ENCODE data around the gene EDEM3.

EDEM3 gene

DNA sequence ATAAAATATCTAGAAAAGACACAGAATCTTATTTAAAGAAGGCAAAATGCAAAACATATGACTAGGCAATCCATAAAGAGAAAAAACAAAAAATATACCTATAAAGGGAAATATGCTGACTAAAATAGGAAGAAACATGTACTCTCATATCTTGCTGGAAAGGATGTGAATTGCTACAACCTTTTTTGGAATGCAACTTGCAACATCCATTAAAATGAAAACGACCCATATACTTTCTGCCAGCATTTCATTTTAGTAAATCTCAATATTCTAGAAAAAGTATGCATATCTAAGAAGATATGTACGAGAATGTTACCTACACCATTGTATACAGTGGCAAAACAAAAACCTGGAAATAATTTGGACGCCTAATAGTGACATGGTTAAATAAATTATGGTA, 56.6 kb downstream of the EDEM3 start:
- no CpG with 5 or more reads among the region's 3 CpGs for WGBS (ENCODE audit: extremely low coverage, insufficient coverage, insufficient read length)

DNA sequence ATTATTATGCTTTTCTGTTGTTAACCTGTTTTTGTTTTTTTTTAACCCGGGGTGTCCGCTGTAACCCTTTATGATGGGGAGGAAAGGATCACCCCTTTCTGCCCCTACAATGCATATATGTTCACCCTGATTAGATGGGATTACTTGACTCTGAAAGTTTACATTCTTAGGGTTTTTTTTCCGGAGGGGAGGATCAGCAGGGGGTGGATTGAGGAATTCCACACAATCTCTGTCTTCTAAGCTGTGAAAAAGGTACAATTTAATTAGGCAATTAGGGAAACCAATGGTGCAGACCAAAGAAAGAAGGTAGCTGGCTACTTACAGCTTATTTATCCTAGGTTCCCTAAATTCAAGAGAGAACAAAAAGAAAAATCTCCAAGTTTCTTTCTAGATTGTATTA, 58.3 kb downstream of the EDEM3 start:
- no peak overlapping the region for H2BK120ac ChIP-seq (ENCODE audit: insufficient read depth, low read length, poor library complexity)
- no peaks in the 10 kb centered on the region for H3K79me2 ChIP-seq (ENCODE audit: control insufficient read depth, insufficient read depth, low read length, poor library complexity)
- no peaks in the 10 kb centered on the region for H3K79me1 ChIP-seq (ENCODE audit: low read length)
- peaks cover 0 to 2% of the 10 kb centered on the region in 2 experiments for H3K36me3 ChIP-seq (ENCODE audit: control insufficient read depth in 1 of 2, insufficient read depth in 2 of 2, low read length in 2 of 2)
- H3K4me1 ChIP-seq (ENCODE audit: control insufficient read depth in 1 of 2, insufficient read depth in 2 of 2, low read length in 2 of 2): no peaks in the 10 kb centered on the region
- no peak overlapping the region for H2AK5ac ChIP-seq (ENCODE audit: low read length)
- H3K14ac ChIP-seq (ENCODE audit: low read length): no peak overlapping the region
- no peak overlapping the region for H3K23ac ChIP-seq (ENCODE audit: low read length)
- no peak overlapping the region for H3K4me2 ChIP-seq (ENCODE audit: low read length)
- no peak overlapping the region for H2BK12ac ChIP-seq (ENCODE audit: low read length)
- no peak overlapping the region for H4K8ac ChIP-seq (ENCODE audit: low read depth, low read length)
- no peak overlapping the region for H4K91ac ChIP-seq (ENCODE audit: low read depth, low read length)
- no peak overlapping the region for H3K18ac ChIP-seq (ENCODE audit: low read length)
- no peak overlapping the region for H3K27ac ChIP-seq (ENCODE audit: low read depth, low read length)
- H3K4me3 ChIP-seq (ENCODE audit: low read depth, low read length): no peak overlapping the region
- H3K9me3 ChIP-seq (ENCODE audit: insufficient read depth, low read depth, low read length): no peaks in the 10 kb centered on the region
- WGBS (ENCODE audit: extremely low coverage, insufficient coverage, insufficient read length): no CpG with 5 or more reads among the region's 3 CpGs
- no peak for DNase-seq
- H3K4ac ChIP-seq (ENCODE audit: low read depth, low read length): no peak overlapping the region
- no peak overlapping the region for H2BK5ac ChIP-seq (ENCODE audit: low read depth, low read length, poor library complexity)
- H4K12ac ChIP-seq (ENCODE audit: low read depth, low read length): no peak overlapping the region
- H2AFZ ChIP-seq (ENCODE audit: insufficient read depth, low read length, poor library complexity): no peak overlapping the region
- no peak overlapping the region for H3K9ac ChIP-seq (ENCODE audit: low read length)
- H3K27me3 ChIP-seq (ENCODE audit: insufficient read depth, low read length): no peaks in the 10 kb centered on the region

More for the DNA sequence above, 56.6 kb downstream of the EDEM3 start:
- Histone ChIP-seq H2AFZ (ENCODE audit: insufficient read depth, low read length, poor library complexity) (no peak overlapping the region), H3K9ac (ENCODE audit: low read length) (no peak overlapping the region), H3K4me3 (ENCODE audit: low read depth, low read length) (no peak overlapping the region), H2BK12ac (ENCODE audit: low read length) (no peak overlapping the region), H3K18ac (ENCODE audit: low read length) (no peak overlapping the region), H3K79me2 (ENCODE audit: control insufficient read depth, insufficient read depth, low read length, poor library complexity) (no peaks in the 10 kb centered on the region), H4K91ac (ENCODE audit: low read depth, low read length) (no peak overlapping the region), H2AK5ac (ENCODE audit: low read length) (no peak overlapping the region), H3K23ac (ENCODE audit: low read length) (no peak overlapping the region), H3K36me3 (ENCODE audit: control insufficient read depth in 1 of 2, insufficient read depth in 2 of 2, low read length in 2 of 2) (peaks cover 0 to 4% of the 10 kb centered on the region in 2 experiments), H3K14ac (ENCODE audit: low read length) (no peak overlapping the region), H3K27me3 (ENCODE audit: insufficient read depth, low read length) (no peaks in the 10 kb centered on the region), H3K4me1 (ENCODE audit: control insufficient read depth in 1 of 2, insufficient read depth in 2 of 2, low read length in 2 of 2) (no peaks in the 10 kb centered on the region), H3K4me2 (ENCODE audit: low read length) (no peak overlapping the region), H2BK120ac (ENCODE audit: insufficient read depth, low read length, poor library complexity) (no peak overlapping the region), H3K27ac (ENCODE audit: low read depth, low read length) (no peak overlapping the region), H4K12ac (ENCODE audit: low read depth, low read length) (no peak overlapping the region), H3K4ac (ENCODE audit: low read depth, low read length) (no peak overlapping the region), H4K8ac (ENCODE audit: low read depth, low read length) (no peak overlapping the region), H3K9me3 (ENCODE audit: insufficient read depth, low read depth, low read length) (no peaks in the 10 kb centered on the region), H2BK5ac (ENCODE audit: low read depth, low read length, poor library complexity) (no peak overlapping the region), H3K79me1 (ENCODE audit: low read length) (no peaks in the 10 kb centered on the region)
- peak; percentile 4 to 61 for DNase-seq

DNA sequence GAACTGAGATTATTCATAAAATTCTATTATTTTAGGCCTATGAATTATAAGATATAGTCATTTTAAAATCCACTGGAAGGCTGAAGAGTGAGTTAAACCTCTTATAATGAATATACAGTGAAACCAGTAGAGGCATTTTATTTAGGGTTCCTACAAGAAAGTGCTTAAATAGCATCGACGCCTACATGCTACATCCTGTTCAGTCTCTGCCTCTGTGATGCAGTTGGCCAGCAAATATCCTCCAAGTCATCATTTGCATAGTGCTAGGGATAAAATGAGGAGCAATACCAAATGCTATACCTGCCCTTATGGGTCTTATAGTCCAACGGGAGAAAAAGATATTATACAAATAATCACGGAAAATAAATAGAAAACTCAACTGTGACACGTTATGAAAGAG, 59.6 kb downstream of the EDEM3 start:
- no peak overlapping the region for H2BK5ac ChIP-seq (ENCODE audit: low read depth, low read length, poor library complexity)
- H2AK5ac ChIP-seq (ENCODE audit: low read length): no peak overlapping the region
- H2AFZ ChIP-seq (ENCODE audit: insufficient read depth, low read length, poor library complexity): no peak overlapping the region
- no peak overlapping the region for H3K9ac ChIP-seq (ENCODE audit: low read length)
- no peak overlapping the region for H4K8ac ChIP-seq (ENCODE audit: low read depth, low read length)
- no peaks in the 10 kb centered on the region for H3K79me2 ChIP-seq (ENCODE audit: control insufficient read depth, insufficient read depth, low read length, poor library complexity)
- no peak overlapping the region for H3K4ac ChIP-seq (ENCODE audit: low read depth, low read length)
- H3K36me3 ChIP-seq (ENCODE audit: control insufficient read depth in 1 of 2, insufficient read depth in 2 of 2, low read length in 2 of 2): peaks cover 0 to 2% of the 10 kb centered on the region in 2 experiments
- no peaks in the 10 kb centered on the region for H3K27me3 ChIP-seq (ENCODE audit: insufficient read depth, low read length)
- no peak overlapping the region for H4K91ac ChIP-seq (ENCODE audit: low read depth, low read length)
- H2BK12ac ChIP-seq (ENCODE audit: low read length): no peak overlapping the region
- H4K12ac ChIP-seq (ENCODE audit: low read depth, low read length): no peak overlapping the region
- H3K14ac ChIP-seq (ENCODE audit: low read length): no peak overlapping the region
- no peak for DNase-seq
- no peak overlapping the region for H3K4me2 ChIP-seq (ENCODE audit: low read length)
- no peak overlapping the region for H3K4me3 ChIP-seq (ENCODE audit: low read depth, low read length)
- no peak overlapping the region for H3K27ac ChIP-seq (ENCODE audit: low read depth, low read length)
- WGBS (ENCODE audit: extremely low coverage, insufficient coverage, insufficient read length): no CpG with 5 or more reads among the region's 5 CpGs
- no peak overlapping the region for H3K18ac ChIP-seq (ENCODE audit: low read length)
- no peaks in the 10 kb centered on the region for H3K4me1 ChIP-seq (ENCODE audit: control insufficient read depth in 1 of 2, insufficient read depth in 2 of 2, low read length in 2 of 2)
- no peak overlapping the region for H2BK120ac ChIP-seq (ENCODE audit: insufficient read depth, low read length, poor library complexity)
- no peaks in the 10 kb centered on the region for H3K9me3 ChIP-seq (ENCODE audit: insufficient read depth, low read depth, low read length)
- no peak overlapping the region for H3K23ac ChIP-seq (ENCODE audit: low read length)
- H3K79me1 ChIP-seq (ENCODE audit: low read length): no peaks in the 10 kb centered on the region

DNA sequence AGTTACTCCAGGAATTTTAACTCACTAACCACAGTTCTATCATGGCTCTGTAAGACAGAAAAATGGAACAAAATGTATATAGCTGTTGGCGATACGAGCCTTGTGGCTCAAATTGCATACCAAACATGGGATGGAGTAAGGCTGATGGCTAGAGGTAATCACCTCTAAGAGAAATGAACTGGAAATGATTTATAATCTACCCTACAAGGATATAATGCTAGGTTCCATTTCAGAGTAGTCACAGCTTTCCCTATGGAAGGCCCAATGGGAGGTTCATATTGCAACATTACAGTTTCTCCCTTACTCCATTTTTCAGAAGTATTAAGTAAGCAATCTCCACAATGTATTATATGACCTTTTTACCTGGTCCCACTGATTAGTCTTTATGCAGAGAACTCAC, 61.6 kb downstream of the EDEM3 start:
- H4K8ac ChIP-seq (ENCODE audit: low read depth, low read length): no peak overlapping the region
- H3K79me2 ChIP-seq (ENCODE audit: control insufficient read depth, insufficient read depth, low read length, poor library complexity): no peaks in the 10 kb centered on the region
- no peaks in the 10 kb centered on the region for H3K79me1 ChIP-seq (ENCODE audit: low read length)
- no peaks in the 10 kb centered on the region for H3K4me1 ChIP-seq (ENCODE audit: control insufficient read depth in 1 of 2, insufficient read depth in 2 of 2, low read length in 2 of 2)
- no peak overlapping the region for H2BK5ac ChIP-seq (ENCODE audit: low read depth, low read length, poor library complexity)
- no peak overlapping the region for H3K23ac ChIP-seq (ENCODE audit: low read length)
- H3K18ac ChIP-seq (ENCODE audit: low read length): no peak overlapping the region
- H4K12ac ChIP-seq (ENCODE audit: low read depth, low read length): no peak overlapping the region
- no peak overlapping the region for H2BK120ac ChIP-seq (ENCODE audit: insufficient read depth, low read length, poor library complexity)
- H2AFZ ChIP-seq (ENCODE audit: insufficient read depth, low read length, poor library complexity): no peak overlapping the region
- WGBS (ENCODE audit: extremely low coverage, insufficient coverage, insufficient read length): no CpG with 5 or more reads among the region's 2 CpGs
- H3K4me2 ChIP-seq (ENCODE audit: low read length): no peak overlapping the region
- no peak overlapping the region for H4K91ac ChIP-seq (ENCODE audit: low read depth, low read length)
- no peaks in the 10 kb centered on the region for H3K9me3 ChIP-seq (ENCODE audit: insufficient read depth, low read depth, low read length)
- no peak overlapping the region for H3K4me3 ChIP-seq (ENCODE audit: low read depth, low read length)
- H2BK12ac ChIP-seq (ENCODE audit: low read length): no peak overlapping the region
- no peaks in the 10 kb centered on the region for H3K27me3 ChIP-seq (ENCODE audit: insufficient read depth, low read length)
- H2AK5ac ChIP-seq (ENCODE audit: low read length): no peak overlapping the region
- DNase-seq: no peak
- no peak overlapping the region for H3K9ac ChIP-seq (ENCODE audit: low read length)
- H3K36me3 ChIP-seq (ENCODE audit: control insufficient read depth in 1 of 2, insufficient read depth in 2 of 2, low read length in 2 of 2): peaks cover 0 to 2% of the 10 kb centered on the region in 2 experiments
- H3K27ac ChIP-seq (ENCODE audit: low read depth, low read length): no peak overlapping the region
- H3K4ac ChIP-seq (ENCODE audit: low read depth, low read length): no peak overlapping the region
- no peak overlapping the region for H3K14ac ChIP-seq (ENCODE audit: low read length)
